Aorta (tissue), 5 donors: ENCODE measurements around the gene MGAT4C. TPM values are rescaled to one million over a fixed set of nuclear protein-coding genes. Genes with fewer than 3 reads are reported as not detected.

Source experiments
- ATAC-seq: fragments of 200-7000 bp; cut with Tn5 transposase; one replicate; pipeline ENCODE4 v1.9.1; 2022; ENCODE audit warnings: moderate library complexity; ENCODE audit not compliant: low FRiP score
- DNase-seq, 2 donors: peaks; one replicate each; pipeline ENCODE4 v3.0.0-alpha.2; 2020
- H3K27ac ChIP-seq, 2 donors: one replicate each; pipeline ENCODE4 v1.5.1; 2013; ENCODE audit warnings: low read length in 2 of 2, mild to moderate bottlenecking in 2 of 2, moderate library complexity in 2 of 2, control low read depth in 1 of 2, inconsistent platforms in 1 of 2, low read depth in 1 of 2
- H3K27me3 ChIP-seq, 2 donors: one replicate each; pipeline ENCODE4 v1.6.1; 2013; ENCODE audit warnings: control low read depth in 1 of 2, low read length in 1 of 2, mild to moderate bottlenecking in 1 of 2, moderate library complexity in 1 of 2; ENCODE audit not compliant: insufficient read depth in 2 of 2, control insufficient read depth in 1 of 2
- H3K36me3 ChIP-seq, 2 donors: one replicate each; pipeline ENCODE4 v1.6.1; 2013; ENCODE audit warnings: control low read depth in 1 of 2, low read length in 1 of 2, mild to moderate bottlenecking in 1 of 2; ENCODE audit not compliant: insufficient read depth in 2 of 2, control insufficient read depth in 1 of 2
- H3K4me1 ChIP-seq, 2 donors: one replicate each; pipeline ENCODE4 v1.6.1; 2013; ENCODE audit warnings: low read length in 2 of 2, control low read depth in 1 of 2, mild to moderate bottlenecking in 1 of 2, moderate library complexity in 1 of 2; ENCODE audit not compliant: insufficient read depth in 2 of 2, control insufficient read depth in 1 of 2
- H3K4me3 ChIP-seq, 2 donors: one replicate each; pipeline ENCODE4 v1.5.1; 2013; ENCODE audit warnings: low read length in 2 of 2, control low read depth in 1 of 2, mild to moderate bottlenecking in 1 of 2
- H3K9me3 ChIP-seq: one replicate; pipeline ENCODE4 v1.6.1; 2013; ENCODE audit warnings: mild to moderate bottlenecking, low read length; ENCODE audit not compliant: control insufficient read depth
- WGBS, 2 donors: extraction: QIAGEN DNeasy Blood & Tissue Kit; methylation state at CpG; one replicate each; pipeline ENCODE4 v1.1.7; 2013; 5-methylcytosine and 5-hydroxymethylcytosine counted together
- intact Hi-C, 2 donors: fragments of 100-400 bp; cut with DNase I; formaldehyde crosslinking; loops; one replicate each; pipeline versions ENCODE4 v1.14.2 to v1.15.0; 2022
- polyA plus RNA-seq, 2 donors: library from polyadenylated mRNA; stranded (reverse); fragments of 200-250 nt; gene quantifications; one replicate each; pipeline ENCODE4 v1.2.3, GENCODE V29; 2013
- total RNA-seq, 2 donors: library from RNA; stranded (reverse); fragmentation: NEBNext Ultra II Directional; extraction: Animal tissue kit (Norgen Biotek cat#: 25700); gene quantifications; one replicate each; pipeline ENCODE4 v1.2.1, GENCODE V29; 2021
- donor health status: healthy with polysubstance abuse.
- donor health status: Bipolar disorder and iron deficiency.
- donor health status: DM: no; HTN: no; CAD: no.
- donor health status: DM: no; HTN: no; CAD: no.
- donor health status: DM: yes; HTN: yes; CAD: no.

MGAT4C gene
- total and polyA plus RNA-seq, 4 donors, result 0.03 to 1.0 (median 0.68) TPM; not detected in 1

- ATAC-seq, result no peak
- Histone ChIP-seq H3K4me1 (no peaks in the 10 kb centered on the region), H3K9me3 (no peaks in the 10 kb centered on the region), H3K36me3 (no peaks in the 10 kb centered on the region), H3K27me3 (no peaks in the 10 kb centered on the region), H3K27ac (no peak overlapping the region), H3K4me3 (no peak overlapping the region)
- DNase-seq, result no peak
- 69 to 73% methylated on average over 4 of the region's 4 CpGs for WGBS, 2 donors
- intact Hi-C loops, result no loop called here
These were observed 57.3 kb downstream of the MGAT4C start for GRCh38 chr12:86198696-86199444.

DNA sequence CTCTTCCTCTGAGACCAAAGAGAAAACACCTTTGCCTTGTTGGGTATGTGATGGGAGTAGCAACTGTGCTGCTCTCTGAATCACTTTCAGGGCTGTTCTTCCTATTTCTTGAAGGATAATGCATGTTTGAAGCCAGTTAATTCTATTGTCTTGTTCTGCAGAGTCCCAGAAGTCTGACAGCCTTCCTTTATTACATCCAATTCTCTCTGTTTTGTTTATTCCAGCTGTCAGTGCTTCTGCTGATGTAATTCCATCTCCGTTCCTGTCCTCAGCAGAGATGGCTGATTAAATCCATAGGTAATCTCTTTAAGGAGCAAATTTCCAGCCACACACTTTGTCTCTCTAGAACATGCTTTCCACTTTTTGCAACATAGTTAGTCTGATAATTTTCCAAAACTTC lies 59.7 kb downstream of the MGAT4C start:
- 64 to 84% methylated on average over 1 of the region's 1 CpG for WGBS, 2 donors
- ATAC-seq, result no peak
- intact Hi-C loops, result no loop called here

GRCh38 chr12:86194721-86195120 lies 61.5 kb downstream of the MGAT4C start:
- 10 to 29% methylated on average over 2 of the region's 2 CpGs for WGBS, 2 donors
- Histone ChIP-seq H3K9me3 (no peaks in the 10 kb centered on the region), H3K27me3 (no peaks in the 10 kb centered on the region), H3K36me3 (no peaks in the 10 kb centered on the region), H3K27ac (no peak overlapping the region), H3K4me3 (no peak overlapping the region), H3K4me1 (no peaks in the 10 kb centered on the region)
- DNase-seq (no peak), ATAC-seq (no peak)
- intact Hi-C loops, result no loop called here

More for the DNA sequence above, 59.7 kb downstream of the MGAT4C start:
- Histone ChIP-seq H3K27me3 (no peaks in the 10 kb centered on the region), H3K27ac (no peak overlapping the region), H3K4me3 (no peak overlapping the region), H3K4me1 (no peaks in the 10 kb centered on the region), H3K36me3 (no peaks in the 10 kb centered on the region), H3K9me3 (no peaks in the 10 kb centered on the region)
- no peak for DNase-seq

- H3K27ac ChIP-seq, result no peak overlapping the region
- intact Hi-C loops, result no loop called here
- DNase-seq (no peak), ATAC-seq (no peak)
- WGBS, 2 donors, result 57 to 67% methylated on average over 1 of the region's 1 CpG
- no peak overlapping the region for H3K4me3 ChIP-seq
- H3K36me3 ChIP-seq, result no peaks in the 10 kb centered on the region
- H3K4me1 ChIP-seq, result no peaks in the 10 kb centered on the region
- no peaks in the 10 kb centered on the region for H3K27me3 ChIP-seq
- no peaks in the 10 kb centered on the region for H3K9me3 ChIP-seq
These were observed 62.3 kb downstream of the MGAT4C start for GRCh38 chr12:86193931-86194330.

DNA sequence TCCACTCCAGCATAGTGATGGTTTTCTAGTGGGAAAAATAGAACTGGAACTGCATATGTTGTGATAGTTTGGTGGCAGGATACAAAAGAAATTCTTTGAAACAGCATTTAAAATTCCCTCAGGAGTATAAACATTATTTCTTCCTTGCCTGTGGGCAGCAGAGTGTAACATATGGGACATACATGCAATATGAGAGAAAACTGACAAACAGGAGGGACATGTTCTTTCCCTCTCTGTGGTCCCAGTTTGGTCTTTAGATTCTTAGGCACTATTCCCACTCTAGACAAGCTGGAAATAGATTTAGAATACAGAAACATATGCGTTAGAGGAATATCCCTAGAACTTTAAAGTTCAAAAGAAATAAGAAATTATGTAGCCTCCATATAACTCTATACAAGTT lies 68.0 kb downstream of the MGAT4C start:
- Histone ChIP-seq H3K27me3 (no peaks in the 10 kb centered on the region), H3K9me3 (no peaks in the 10 kb centered on the region), H3K36me3 (no peaks in the 10 kb centered on the region), H3K4me3 (no peak overlapping the region), H3K4me1 (no peaks in the 10 kb centered on the region), H3K27ac (no peak overlapping the region)
- 41 to 71% methylated on average over 1 of the region's 1 CpG for WGBS, 2 donors
- intact Hi-C loops, result no loop called here
- ATAC-seq (no peak), DNase-seq (no peak)

DNA sequence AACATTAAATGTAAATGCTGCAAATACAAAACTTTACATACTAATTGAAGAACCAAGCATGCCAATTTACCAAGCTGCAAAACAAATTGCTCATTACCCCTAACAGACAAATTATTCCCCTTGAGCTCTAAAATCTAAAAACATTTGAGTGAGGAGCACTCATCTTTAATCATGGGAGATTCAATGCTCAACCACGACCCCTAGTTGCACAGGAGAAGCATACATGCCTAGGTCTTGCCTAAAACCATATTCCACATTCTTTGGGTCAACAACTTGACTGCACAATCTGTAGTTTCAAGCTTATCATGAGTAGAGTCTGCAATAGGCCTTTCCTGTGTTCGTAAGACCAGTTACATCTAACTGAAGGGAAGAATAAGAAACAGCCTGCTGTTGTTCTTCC lies 69.7 kb downstream of the MGAT4C start:
- no peaks in the 10 kb centered on the region for H3K27me3 ChIP-seq
- 77 to 86% methylated on average over 2 of the region's 2 CpGs for WGBS, 2 donors

DNA sequence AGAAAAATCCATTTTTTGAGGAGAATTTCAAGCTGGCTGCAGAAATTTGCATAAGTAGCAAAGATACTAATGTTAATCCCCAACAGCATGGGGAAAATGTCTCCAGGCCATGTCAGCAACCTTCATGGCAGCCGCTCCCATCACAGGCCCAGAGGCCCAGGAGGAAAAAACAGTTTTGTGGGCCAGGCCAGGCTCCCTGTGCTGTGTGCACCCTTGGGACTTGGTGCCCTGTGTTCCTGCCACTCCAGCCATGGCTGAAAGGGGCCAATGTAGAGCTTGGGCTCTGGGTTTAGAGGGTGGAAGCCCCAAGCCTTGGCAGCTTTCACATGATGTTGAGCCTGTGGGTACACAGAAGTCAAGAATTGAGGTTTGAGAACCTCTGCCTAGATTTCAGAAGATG lies 76.3 kb downstream of the MGAT4C start:
- Histone ChIP-seq H3K9me3 (no peaks in the 10 kb centered on the region), H3K4me3 (no peak overlapping the region), H3K36me3 (no peaks in the 10 kb centered on the region), H3K27me3 (no peaks in the 10 kb centered on the region), H3K4me1 (no peaks in the 10 kb centered on the region), H3K27ac (no peak overlapping the region)
- no peak for DNase-seq
- intact Hi-C loops, result no loop called here
- ATAC-seq, result no peak
- 90 to 97% methylated on average over 1 of the region's 1 CpG for WGBS, 2 donors

More for the DNA sequence above, 69.7 kb downstream of the MGAT4C start:
- ATAC-seq (no peak), DNase-seq (no peak)
- H3K4me3 ChIP-seq, result no peak overlapping the region
- no peaks in the 10 kb centered on the region for H3K36me3 ChIP-seq
- no peaks in the 10 kb centered on the region for H3K9me3 ChIP-seq
- intact Hi-C loops, result no loop called here
- H3K27ac ChIP-seq, result no peak overlapping the region
- H3K4me1 ChIP-seq, result no peaks in the 10 kb centered on the region

- DNase-seq (no peak), ATAC-seq (no peak)
- no peaks in the 10 kb centered on the region for H3K27me3 ChIP-seq
- intact Hi-C loops, result no loop called here
- 91 to 94% methylated on average over 2 of the region's 2 CpGs for WGBS, 2 donors
- no peak overlapping the region for H3K27ac ChIP-seq
- no peaks in the 10 kb centered on the region for H3K36me3 ChIP-seq
- H3K4me1 ChIP-seq, result no peaks in the 10 kb centered on the region
- no peaks in the 10 kb centered on the region for H3K9me3 ChIP-seq
- no peak overlapping the region for H3K4me3 ChIP-seq
These were observed 82.0 kb downstream of the MGAT4C start for GRCh38 chr12:86174188-86174587.

GRCh38 chr12:86172913-86173443 lies 83.2 kb downstream of the MGAT4C start:
- no peak for DNase-seq
- no peak overlapping the region for H3K27ac ChIP-seq
- no peaks in the 10 kb centered on the region for H3K9me3 ChIP-seq
- no peaks in the 10 kb centered on the region for H3K4me1 ChIP-seq
- H3K4me3 ChIP-seq, result no peak overlapping the region
- H3K27me3 ChIP-seq, result no peaks in the 10 kb centered on the region
- H3K36me3 ChIP-seq, result no peaks in the 10 kb centered on the region
- WGBS, 2 donors, result 32 to 45% methylated on average over 2 of the region's 2 CpGs
- intact Hi-C loops, result no loop called here
- ATAC-seq, result no peak
